Endothelial cell (in vitro differentiated cells): ENCODE results near the gene LLPH. TPM values are rescaled to one million over a fixed set of nuclear protein-coding genes. Genes with fewer than 3 reads are reported as not detected.

ENCODE experiments used
- DNase-seq: peaks from one replicate; pipeline ENCODE4 v3.0.0; 2021; ENCODE audit warnings: low spot score
- H3K27ac Mint-ChIP-seq: one replicate; pipeline ENCODE4 v1.8.0; 2021; ENCODE audit warnings: mixed read lengths, inconsistent platforms; ENCODE audit not compliant: unreplicated experiment
- H3K27me3 Mint-ChIP-seq: one replicate; pipeline ENCODE4 v1.8.0; 2021; ENCODE audit warnings: mild to moderate bottlenecking, moderate library complexity, mixed read lengths, inconsistent platforms; ENCODE audit not compliant: unreplicated experiment
- H3K36me3 Mint-ChIP-seq: one replicate; pipeline ENCODE4 v1.8.0; 2021; ENCODE audit warnings: mild to moderate bottlenecking, low read depth, mixed read lengths, inconsistent platforms; ENCODE audit not compliant: unreplicated experiment
- H3K4me1 Mint-ChIP-seq: one replicate; pipeline ENCODE4 v1.8.0; 2021; ENCODE audit warnings: mild to moderate bottlenecking, mixed read lengths, inconsistent platforms; ENCODE audit not compliant: unreplicated experiment
- H3K4me3 Mint-ChIP-seq: one replicate; pipeline ENCODE4 v1.8.0; 2021; ENCODE audit warnings: mild to moderate bottlenecking, mixed read lengths, inconsistent platforms; ENCODE audit not compliant: unreplicated experiment
- H3K9me3 Mint-ChIP-seq: one replicate; pipeline ENCODE4 v1.8.0; 2021; ENCODE audit warnings: mixed read lengths, inconsistent platforms; ENCODE audit not compliant: unreplicated experiment
- total RNA-seq: library from RNA; stranded (reverse); fragmentation: NEBNext Ultra II Directional; extraction: Animal tissue kit (Norgen Biotek cat#: 25700); gene quantifications from one replicate; pipeline ENCODE4 v1.2.1, GENCODE V29; 2021; ENCODE audit not compliant: unreplicated experiment
- TF ChIP-seq, protein P1 (sequence below): fragments of 200-600 bp; sonication (generic); IDR thresholded peaks from one replicate; pipeline ENCODE4 v1.5.0; 2021; ENCODE audit warnings: antibody characterized with exemption; ENCODE audit not compliant: unreplicated experiment

The LLPH gene
- total RNA-seq, 1 donor from 2014 or later = 20.9 TPM

DNA sequence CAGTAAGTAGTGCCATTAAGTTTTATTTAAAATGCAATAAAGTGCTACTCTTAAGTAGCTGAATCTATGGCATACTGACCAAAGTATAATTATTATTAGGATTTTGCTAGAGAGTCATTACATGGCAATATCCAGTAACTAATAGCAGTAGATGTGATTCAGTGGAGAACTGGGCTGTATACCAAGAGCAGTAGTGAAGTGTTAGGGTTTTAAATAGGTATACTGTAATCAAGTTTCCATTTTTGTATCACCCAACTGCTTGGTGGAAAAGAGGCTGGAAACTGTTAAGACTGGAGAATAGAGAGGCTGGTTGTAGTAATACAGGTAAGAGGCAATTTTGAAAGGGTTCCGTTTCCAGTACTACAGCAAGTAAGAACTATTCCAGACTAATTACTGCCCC, 13.3 kb upstream of the LLPH start:
- TF ChIP-seq, protein P1, sequence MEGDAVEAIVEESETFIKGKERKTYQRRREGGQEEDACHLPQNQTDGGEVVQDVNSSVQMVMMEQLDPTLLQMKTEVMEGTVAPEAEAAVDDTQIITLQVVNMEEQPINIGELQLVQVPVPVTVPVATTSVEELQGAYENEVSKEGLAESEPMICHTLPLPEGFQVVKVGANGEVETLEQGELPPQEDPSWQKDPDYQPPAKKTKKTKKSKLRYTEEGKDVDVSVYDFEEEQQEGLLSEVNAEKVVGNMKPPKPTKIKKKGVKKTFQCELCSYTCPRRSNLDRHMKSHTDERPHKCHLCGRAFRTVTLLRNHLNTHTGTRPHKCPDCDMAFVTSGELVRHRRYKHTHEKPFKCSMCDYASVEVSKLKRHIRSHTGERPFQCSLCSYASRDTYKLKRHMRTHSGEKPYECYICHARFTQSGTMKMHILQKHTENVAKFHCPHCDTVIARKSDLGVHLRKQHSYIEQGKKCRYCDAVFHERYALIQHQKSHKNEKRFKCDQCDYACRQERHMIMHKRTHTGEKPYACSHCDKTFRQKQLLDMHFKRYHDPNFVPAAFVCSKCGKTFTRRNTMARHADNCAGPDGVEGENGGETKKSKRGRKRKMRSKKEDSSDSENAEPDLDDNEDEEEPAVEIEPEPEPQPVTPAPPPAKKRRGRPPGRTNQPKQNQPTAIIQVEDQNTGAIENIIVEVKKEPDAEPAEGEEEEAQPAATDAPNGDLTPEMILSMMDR = no peak
- peak overlapping the region; percentile 16 for H3K27ac Mint-ChIP-seq
- H3K4me1 Mint-ChIP-seq = peaks cover 8% of the 10 kb centered on the region
- DNase-seq = no peak
- peak overlapping the region; percentile 32 for H3K4me3 Mint-ChIP-seq
- peaks cover 34% of the 10 kb centered on the region for H3K36me3 Mint-ChIP-seq
- H3K27me3 Mint-ChIP-seq = no peaks in the 10 kb centered on the region
- no peaks in the 10 kb centered on the region for H3K9me3 Mint-ChIP-seq

DNA sequence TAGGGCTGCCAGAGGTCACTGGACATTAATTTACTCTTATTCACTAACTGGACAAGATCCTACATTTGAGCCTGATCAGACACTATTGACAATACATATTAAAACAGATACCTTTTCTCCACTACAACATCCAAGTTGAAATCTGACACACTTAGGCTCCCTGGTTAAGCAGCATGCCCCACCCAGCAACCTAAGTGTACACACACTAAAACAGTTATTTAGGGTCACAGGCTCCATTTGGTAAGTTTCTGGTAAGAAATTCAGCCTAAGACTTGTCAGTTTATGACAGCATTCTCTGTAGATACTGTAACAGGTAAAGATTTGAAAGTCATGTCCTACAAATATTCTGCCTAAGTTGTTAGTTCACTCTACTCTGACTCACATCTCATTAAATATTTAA, 12.3 kb upstream of the LLPH start:
- H3K36me3 Mint-ChIP-seq = peaks cover 37% of the 10 kb centered on the region
- H3K4me1 Mint-ChIP-seq = peaks cover 8% of the 10 kb centered on the region
- H3K9me3 Mint-ChIP-seq = no peaks in the 10 kb centered on the region
- peak overlapping the region; percentile 75 for H3K4me3 Mint-ChIP-seq
- H3K27ac Mint-ChIP-seq = no peak overlapping the region
- TF ChIP-seq, protein P1 = no peak
- H3K27me3 Mint-ChIP-seq = no peaks in the 10 kb centered on the region
- no peak for DNase-seq

DNA sequence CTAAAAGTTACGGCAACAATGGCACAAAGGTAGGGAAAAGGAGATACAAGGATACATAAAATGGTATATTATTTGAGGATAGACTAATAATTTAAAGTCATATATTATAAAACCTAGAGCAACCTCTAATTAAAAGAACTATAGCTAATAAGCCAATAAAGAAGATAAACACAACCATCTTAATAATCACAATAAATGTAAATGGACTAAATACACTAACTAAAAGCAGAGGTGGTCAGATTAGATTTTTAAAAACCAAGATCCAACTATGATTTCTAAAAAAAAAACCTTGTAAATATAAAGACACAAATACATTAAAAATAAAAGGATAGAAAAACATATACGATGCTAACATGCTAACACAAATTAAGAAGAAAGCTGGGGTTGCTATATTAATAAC, 10.7 kb upstream of the LLPH start:
- Mint-ChIP-seq H3K36me3 (peaks cover 42% of the 10 kb centered on the region), H3K27ac (no peak overlapping the region), H3K4me3 (no peak overlapping the region), H3K27me3 (no peaks in the 10 kb centered on the region), H3K9me3 (no peaks in the 10 kb centered on the region), H3K4me1 (peaks cover 8% of the 10 kb centered on the region)
- TF ChIP-seq, protein P1 = no peak
- no peak for DNase-seq

DNA sequence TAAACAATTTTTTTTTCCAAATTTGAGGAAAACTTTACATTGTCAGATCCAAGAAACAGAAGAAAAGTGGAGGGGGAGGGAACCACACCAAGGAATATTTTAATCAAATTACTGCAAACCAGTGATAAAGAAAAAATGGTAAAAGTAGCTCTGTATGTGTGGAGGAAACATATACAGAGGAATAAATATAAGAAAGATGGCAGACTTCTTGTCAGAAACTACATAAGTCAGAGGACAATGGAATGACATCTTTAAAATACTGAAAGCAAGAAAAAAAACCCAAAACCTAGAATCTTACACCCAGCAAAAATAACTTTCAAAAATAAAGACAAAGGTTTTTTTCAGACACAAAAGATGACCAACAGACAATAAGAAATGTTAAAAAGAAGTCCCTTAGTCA, 10.2 kb upstream of the LLPH start:
- H3K36me3 Mint-ChIP-seq = peaks cover 45% of the 10 kb centered on the region
- no peaks in the 10 kb centered on the region for H3K9me3 Mint-ChIP-seq
- H3K4me1 Mint-ChIP-seq = peaks cover 8% of the 10 kb centered on the region
- H3K27me3 Mint-ChIP-seq = no peaks in the 10 kb centered on the region
- no peak overlapping the region for H3K4me3 Mint-ChIP-seq
- DNase-seq = no peak
- TF ChIP-seq, protein P1 = no peak
- no peak overlapping the region for H3K27ac Mint-ChIP-seq

DNA sequence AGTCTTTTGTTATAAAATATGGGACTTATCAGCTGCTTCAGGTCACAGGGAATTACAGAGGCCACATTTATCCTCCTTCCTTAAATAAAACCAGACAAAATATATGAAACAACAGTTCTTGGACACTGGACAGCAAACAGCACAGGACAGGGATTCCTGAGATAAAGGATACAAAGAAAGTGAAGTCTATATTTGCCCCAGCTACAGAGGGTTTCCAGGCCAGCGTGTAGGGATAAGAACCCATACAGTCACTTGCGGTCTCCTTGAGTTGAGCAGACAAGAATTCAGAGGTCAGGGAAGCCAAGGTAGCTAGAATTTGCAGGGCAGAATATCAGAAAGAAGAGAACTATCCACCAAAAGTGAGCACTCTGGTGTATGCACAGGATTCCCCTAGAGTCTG, 8.8 kb upstream of the LLPH start:
- no peak for DNase-seq
- no peak overlapping the region for H3K27ac Mint-ChIP-seq
- peaks cover 45% of the 10 kb centered on the region for H3K36me3 Mint-ChIP-seq
- no peaks in the 10 kb centered on the region for H3K9me3 Mint-ChIP-seq
- no peaks in the 10 kb centered on the region for H3K4me1 Mint-ChIP-seq
- H3K27me3 Mint-ChIP-seq = no peaks in the 10 kb centered on the region
- H3K4me3 Mint-ChIP-seq = no peak overlapping the region
- TF ChIP-seq, protein P1 = no peak
